H1 (cell line): ENCODE data around the gene KLF14. TPM values are rescaled to one million over a fixed set of nuclear protein-coding genes. Genes with fewer than 3 reads are reported as not detected.

Experiments used
- CHD1 ChIP-seq: IDR thresholded peaks from 2 replicates; pipeline ENCODE4 v1.6.1; 2012; ENCODE audit warnings: low read depth, low read length, improper control_type of control experiment
- FOSL1 ChIP-seq: IDR thresholded peaks from 2 replicates; pipeline ENCODE4 v1.6.1; 2011; ENCODE audit warnings: mild to moderate bottlenecking, low read depth, low read length, moderate library complexity; ENCODE audit not compliant: insufficient read depth
- KDM1A ChIP-seq: fragments of 200-600, 300-600 bp; sonication (generic); IDR thresholded peaks from 2 replicates; pipeline ENCODE4 v1.7.1; 2016; ENCODE audit warnings: mild to moderate bottlenecking, low read length, borderline replicate concordance
- KDM4A ChIP-seq: IDR thresholded peaks from one replicate; pipeline ENCODE4 v1.7.1; 2012; ENCODE audit warnings: low read depth, mild to moderate bottlenecking, moderate library complexity, low read length, inconsistent platforms; ENCODE audit not compliant: severe bottlenecking
- MAX ChIP-seq: IDR thresholded peaks from 2 replicates; pipeline ENCODE4 v1.6.1; 2012; ENCODE audit warnings: inconsistent platforms
- RXRA ChIP-seq: IDR thresholded peaks from 2 replicates; pipeline ENCODE4 v1.6.1; 2011; ENCODE audit warnings: low read depth, mild to moderate bottlenecking, low read length, moderate library complexity; ENCODE audit not compliant: insufficient read depth
- SUZ12 ChIP-seq: fragments of 200-600 bp; sonication (generic); IDR thresholded peaks from 2 replicates; pipeline ENCODE4 v1.6.1; 2012; ENCODE audit warnings: mild to moderate bottlenecking, inconsistent platforms, low read length, moderate library complexity, mixed read lengths
- TAF1 ChIP-seq: IDR thresholded peaks from 2 replicates; pipeline ENCODE4 v1.6.1; 2011; ENCODE audit warnings: mild to moderate bottlenecking, low read depth, low read length
- ZNF274 ChIP-seq: IDR thresholded peaks from 2 replicates; pipeline ENCODE4 v1.7.0; 2012; ENCODE audit warnings: low read length, borderline replicate concordance; ENCODE audit errors: extremely low read depth
- polyA plus RNA-seq, 7 experiments: library from polyadenylated mRNA; depleted of rRNA in 3 of 7; stranded (reverse) in 5 of 7; unstranded in 2 of 7; fragments of >200 nt in 5 of 7; fragments of 200-250 nt in 2 of 7; gene quantifications; 1 replicate in 5 of 7; 2 replicates in 1 of 7; 4 replicates in 1 of 7; pipeline versions ENCODE4 v1.2.1 to v1.2.3, GENCODE V29; 2011 to 2013; ENCODE audit warnings: missing spikeins in 2 of 7, mixed read lengths in 2 of 7
- total RNA-seq: library from RNA; stranded (reverse); fragmentation: NEBNext Ultra II Directional; extraction: Animal tissue kit (Norgen Biotek cat#: 25700); gene quantifications from 2 replicates; pipeline ENCODE4 v1.2.1, GENCODE V29; 2021

KLF14 gene
- total and polyA plus RNA-seq, 2 of the 8 experiments (the other 6 are each of a cell fraction or from before 2014, with no cell fraction given), result 0.02 TPM; not detected in 1

GRCh38 chr7:130756316-130756715, 22.3 kb upstream of the KLF14 start (continued):
- TF ChIP-seq ZNF274, result no peak
- TF ChIP-seq RXRA, result no peak
- TF ChIP-seq CHD1, result no peak
- no peak for TF ChIP-seq TAF1
- no peak for TF ChIP-seq FOSL1
- no peak for TF ChIP-seq SUZ12
- TF ChIP-seq MAX, result no peak
- no peak for TF ChIP-seq KDM4A
- TF ChIP-seq KDM1A, result no peak
